ENCODE measurements around the gene HPN.

The HPN gene

DNA sequence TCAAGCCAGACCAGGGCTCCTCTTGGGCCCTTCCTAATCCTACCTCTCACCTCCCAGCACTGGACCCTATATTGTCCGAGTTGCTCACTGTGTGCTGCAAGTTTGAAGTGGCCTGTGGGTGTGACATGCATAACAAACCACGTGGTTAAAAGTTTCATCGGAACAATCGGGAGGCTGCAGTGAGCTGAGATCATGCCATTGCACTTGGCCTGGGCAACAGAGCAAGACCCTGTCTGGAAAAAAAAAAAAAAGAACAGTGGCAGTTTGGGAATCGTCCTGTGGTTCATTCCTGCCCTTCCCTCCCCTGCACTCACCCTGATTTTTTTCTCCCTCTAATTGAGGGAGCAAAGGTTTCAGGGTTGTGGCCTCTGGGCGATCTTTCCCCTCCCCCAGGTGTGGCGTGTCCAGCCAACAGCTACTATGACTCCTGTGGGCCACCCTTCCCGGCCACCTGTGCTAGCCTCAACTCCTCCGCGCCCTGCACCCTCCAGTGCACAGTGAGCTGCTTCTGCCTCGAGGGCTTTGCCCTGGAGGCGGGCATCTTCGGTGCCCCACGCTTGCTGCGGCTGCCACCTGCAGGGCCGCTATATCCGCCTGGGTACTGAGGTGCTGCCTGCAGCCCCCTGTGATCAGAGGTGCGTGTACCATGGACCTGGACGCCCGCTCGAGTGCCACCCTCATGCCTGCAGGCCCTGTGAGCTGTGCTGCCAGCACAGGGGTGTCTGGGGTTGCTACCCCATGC is 57.8 kb downstream of the HPN start:
- TF ChIP-seq, protein P1, sequence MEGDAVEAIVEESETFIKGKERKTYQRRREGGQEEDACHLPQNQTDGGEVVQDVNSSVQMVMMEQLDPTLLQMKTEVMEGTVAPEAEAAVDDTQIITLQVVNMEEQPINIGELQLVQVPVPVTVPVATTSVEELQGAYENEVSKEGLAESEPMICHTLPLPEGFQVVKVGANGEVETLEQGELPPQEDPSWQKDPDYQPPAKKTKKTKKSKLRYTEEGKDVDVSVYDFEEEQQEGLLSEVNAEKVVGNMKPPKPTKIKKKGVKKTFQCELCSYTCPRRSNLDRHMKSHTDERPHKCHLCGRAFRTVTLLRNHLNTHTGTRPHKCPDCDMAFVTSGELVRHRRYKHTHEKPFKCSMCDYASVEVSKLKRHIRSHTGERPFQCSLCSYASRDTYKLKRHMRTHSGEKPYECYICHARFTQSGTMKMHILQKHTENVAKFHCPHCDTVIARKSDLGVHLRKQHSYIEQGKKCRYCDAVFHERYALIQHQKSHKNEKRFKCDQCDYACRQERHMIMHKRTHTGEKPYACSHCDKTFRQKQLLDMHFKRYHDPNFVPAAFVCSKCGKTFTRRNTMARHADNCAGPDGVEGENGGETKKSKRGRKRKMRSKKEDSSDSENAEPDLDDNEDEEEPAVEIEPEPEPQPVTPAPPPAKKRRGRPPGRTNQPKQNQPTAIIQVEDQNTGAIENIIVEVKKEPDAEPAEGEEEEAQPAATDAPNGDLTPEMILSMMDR (IDR thresholded peaks at IDR 0.05): no peak

DNA sequence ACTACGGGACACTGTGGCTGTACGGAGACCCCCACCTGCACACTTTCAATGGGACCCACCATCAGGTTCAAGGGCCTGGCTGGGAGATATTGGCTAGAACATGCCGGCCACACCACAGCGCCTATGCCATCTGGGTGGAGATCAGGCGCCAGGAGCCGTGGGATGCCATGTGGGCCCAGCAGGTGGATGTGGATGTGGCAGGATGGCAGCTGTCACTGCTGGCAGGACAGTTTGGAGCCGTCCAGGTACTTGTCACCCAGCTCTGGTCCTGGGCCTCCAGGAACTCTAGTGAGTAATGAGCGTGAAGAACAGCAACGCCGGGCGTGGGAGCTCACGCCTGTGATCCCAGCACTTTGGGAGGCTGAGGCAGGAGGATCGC is 58.4 kb downstream of the HPN start:
- TF ChIP-seq, protein P1 (IDR thresholded peaks at IDR 0.05): no peak

DNA sequence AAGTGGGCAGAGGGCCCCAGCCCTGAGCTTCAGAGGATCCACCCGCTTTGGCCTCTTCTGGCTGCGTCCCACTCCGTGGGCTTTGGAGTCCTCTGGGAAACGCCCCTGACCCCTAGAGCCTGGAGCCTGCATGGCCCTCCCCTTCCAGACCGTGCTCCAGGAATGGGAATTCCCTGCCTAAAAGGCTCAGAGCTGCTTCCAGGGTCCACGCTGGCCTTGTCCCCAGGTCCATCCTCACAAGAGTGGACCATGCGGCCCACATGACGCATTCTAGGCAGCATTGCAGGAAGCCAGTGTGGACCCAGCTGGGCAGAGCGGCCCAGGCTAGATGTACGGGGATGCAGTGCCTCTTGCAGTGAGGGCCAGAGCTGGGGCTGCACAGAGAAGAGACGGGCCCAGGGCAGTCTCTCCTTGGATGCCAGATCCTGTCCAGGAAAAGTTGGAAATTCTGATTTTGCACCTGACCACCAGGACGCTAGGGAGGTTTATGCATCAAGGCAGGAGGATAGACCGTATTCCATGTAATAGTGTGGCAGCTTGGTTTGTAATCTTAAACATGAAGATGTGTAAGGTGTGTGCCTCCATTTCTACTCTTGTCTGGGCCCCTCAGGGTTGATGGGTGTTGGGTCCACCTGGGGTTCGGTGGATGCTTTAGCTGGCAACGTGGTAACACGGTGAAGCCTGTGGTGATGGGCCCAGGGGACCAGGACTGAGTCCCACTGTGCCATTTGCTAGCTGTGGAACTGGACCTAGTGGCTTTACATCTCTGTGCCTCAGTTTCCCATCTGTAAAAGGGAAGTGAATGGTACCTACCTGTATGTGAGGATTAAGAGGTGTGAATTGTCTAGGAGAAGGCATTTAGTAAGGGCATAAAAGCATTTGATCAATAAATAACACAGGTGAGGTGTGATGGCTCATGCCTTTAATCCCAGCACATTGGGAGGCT is 59.3 kb downstream of the HPN start:
- TF ChIP-seq, protein P1 (IDR thresholded peaks at IDR 0.05): no peak

- TF ChIP-seq, protein P1 (IDR thresholded peaks at IDR 0.05): no peak
Observed at GRCh38 chr19:35104361-35104760, 62.8 kb downstream of the HPN start.

DNA sequence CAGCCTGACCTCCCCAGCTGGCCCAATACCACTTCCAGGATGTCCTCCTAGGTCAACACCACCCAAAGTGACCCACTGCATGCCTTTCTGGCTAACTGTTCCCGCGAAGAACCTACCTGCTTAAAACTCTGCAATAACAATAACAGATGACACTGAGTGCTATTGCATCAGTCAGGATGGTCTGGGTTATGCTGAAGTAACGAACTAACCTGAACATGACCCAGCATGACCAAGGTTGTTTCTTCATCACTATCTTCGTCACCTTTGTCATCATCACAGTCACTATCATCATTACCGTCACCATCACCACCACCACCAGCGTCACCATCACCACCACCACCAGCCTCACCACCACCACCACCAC is 63.5 kb downstream of the HPN start:
- TF ChIP-seq, protein P1 (IDR thresholded peaks at IDR 0.05): no peak

DNA sequence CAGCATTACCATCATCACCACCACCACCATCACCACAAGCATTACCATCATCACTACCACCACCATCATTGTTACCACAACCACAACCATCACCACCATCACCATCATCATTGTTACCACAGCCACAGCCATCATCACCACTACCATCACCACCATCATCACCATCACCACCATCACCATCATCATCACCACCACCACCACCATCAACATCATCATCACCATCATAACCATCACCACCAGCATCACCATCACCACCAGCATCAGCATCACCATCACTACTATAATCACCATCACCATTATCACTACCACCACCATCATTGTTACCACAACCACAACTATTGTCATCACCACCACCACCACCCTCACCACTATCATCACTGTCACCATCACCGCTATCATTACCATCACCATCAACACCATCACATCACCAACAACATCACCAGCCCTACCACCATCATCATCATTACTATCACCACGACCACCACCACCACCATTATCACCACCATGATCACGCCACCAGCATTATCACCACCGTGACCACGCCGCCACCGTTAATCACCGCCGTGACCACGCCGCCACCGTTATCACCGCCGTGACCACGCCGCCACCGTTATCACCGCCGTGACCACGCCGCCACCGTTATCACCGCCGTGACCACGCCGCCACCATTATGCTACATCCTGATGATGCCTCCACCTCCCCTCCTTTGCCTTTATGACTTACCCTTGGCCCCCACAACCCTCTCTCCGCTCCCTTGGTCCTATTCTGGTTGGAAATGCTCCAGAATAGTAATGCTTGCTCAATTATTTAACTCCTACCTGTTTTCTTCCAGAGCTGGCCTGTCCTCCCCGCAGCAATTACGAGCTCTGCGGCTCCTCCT is 64.1 kb downstream of the HPN start:
- TF ChIP-seq, protein P1 (IDR thresholded peaks at IDR 0.05): no peak

- TF ChIP-seq, protein P1 (IDR thresholded peaks at IDR 0.05): no peak
Observed at GRCh38 chr19:35106291-35106583, 64.7 kb downstream of the HPN start.

Measured in LNCAP (cell line).